Lower leg skin (tissue), 4 donors: ENCODE measurements around the gene PTPRN2. TPM values are rescaled to one million over a fixed set of nuclear protein-coding genes. Genes with fewer than 3 reads are reported as not detected.

Experiments used
- DNase-seq, 2 donors: peaks; one replicate each; pipeline ENCODE4 v3.0.0-alpha.2; 2019; ENCODE audit warnings: low spot score in 2 of 2
- H3K4me3 ChIP-seq: fragments of 200-600 bp; sonication (generic); 2 replicates; pipeline ENCODE4 v1.5.1; 2017; ENCODE audit warnings: mild to moderate bottlenecking, low read depth; ENCODE audit not compliant: poor library complexity, severe bottlenecking
- CTCF ChIP-seq, 3 donors: fragments of 450-650 bp; IDR thresholded peaks; one replicate each; pipeline ENCODE4 v1.5.1; 2016; ENCODE audit warnings: antibody characterized with exemption in 3 of 3, mild to moderate bottlenecking in 3 of 3, moderate library complexity in 2 of 3
- POLR2A ChIP-seq, 2 donors: fragments of 450-650 bp; IDR thresholded peaks; one replicate each; pipeline ENCODE4 v1.6.1; 2016 to 2017; ENCODE audit warnings: antibody characterized with exemption in 2 of 2, mild to moderate bottlenecking in 1 of 2, moderate library complexity in 1 of 2
- WGBS, 2 donors: methylation state at CpG; one replicate each; pipeline ENCODE4 v1.1.5; 2018; 5-methylcytosine and 5-hydroxymethylcytosine counted together
- intact Hi-C: fragments of 100-400 bp; cut with DNase I; formaldehyde crosslinking; loops from one replicate; pipeline ENCODE4 v1.15.0; 2023; ENCODE audit warnings: low total_unique reads
- total RNA-seq, 4 donors: library from RNA; depleted of rRNA; stranded (reverse); fragments of >200 nt; gene quantifications; one replicate each; pipeline ENCODE4 v1.1.0, GENCODE V29; 2016

The PTPRN2 gene
- total RNA-seq, 4 donors from 2014 or later: 0.11 to 1.6 (median 0.92) TPM

- no peak for DNase-seq
- no peak overlapping the region for H3K4me3 ChIP-seq
- TF ChIP-seq POLR2A (IDR thresholded peaks at IDR 0.05): no peak
- no peak for TF ChIP-seq CTCF (IDR thresholded peaks at IDR 0.05)
- 92 to 94% methylated on average over 6 of the region's 6 CpGs for WGBS, 2 donors
- intact Hi-C loops: no loop called here
Observed at GRCh38 chr7:157995815-157996214, 591.8 kb downstream of the PTPRN2 start.

GRCh38 chr7:157994319-157994718 is 593.3 kb downstream of the PTPRN2 start:
- no peak overlapping the region for H3K4me3 ChIP-seq
- intact Hi-C loops: no loop called here
- 84 to 86% methylated on average over 14 of the region's 14 CpGs for WGBS, 2 donors
- DNase-seq: no peak
- TF ChIP-seq POLR2A (IDR thresholded peaks at IDR 0.05) (no peak), CTCF (IDR thresholded peaks at IDR 0.05) (no peak)

GRCh38 chr7:157993406-157994105 is 594.1 kb downstream of the PTPRN2 start:
- TF ChIP-seq POLR2A (IDR thresholded peaks at IDR 0.05): no peak
- TF ChIP-seq CTCF (IDR thresholded peaks at IDR 0.05): no peak
- intact Hi-C loops: no loop called here
- no peak for DNase-seq
- H3K4me3 ChIP-seq: no peak overlapping the region
- WGBS, 2 donors: 81 to 93% methylated on average over 18 of the region's 18 CpGs

GRCh38 chr7:157992511-157993160 is 595.0 kb downstream of the PTPRN2 start:
- TF ChIP-seq POLR2A (IDR thresholded peaks at IDR 0.05): no peak
- TF ChIP-seq CTCF (IDR thresholded peaks at IDR 0.05): no peak
- WGBS, 2 donors: 92% methylated on average over 17 of the region's 17 CpGs
- no peak overlapping the region for H3K4me3 ChIP-seq
- intact Hi-C loops: no loop called here
- DNase-seq: no peak

GRCh38 chr7:157991761-157992160 is 595.9 kb downstream of the PTPRN2 start:
- 69 to 84% methylated on average over 8 to 10 of the region's 11 CpGs for WGBS, 2 donors
- intact Hi-C loops: no loop called here
- TF ChIP-seq CTCF (IDR thresholded peaks at IDR 0.05) (no peak), POLR2A (IDR thresholded peaks at IDR 0.05) (no peak)

More at GRCh38 chr7:157991761-157992160, 595.9 kb downstream of the PTPRN2 start:
- H3K4me3 ChIP-seq: no peak overlapping the region
- DNase-seq: no peak
